HCT116 (cell line): Measurements from ENCODE around the gene GABRQ. TPM values are rescaled to one million over a fixed set of nuclear protein-coding genes. Genes with fewer than 3 reads are reported as not detected.

Source experiments
- ATAC-seq: fragments of 200-7000 bp; cut with Tn5 transposase; 2 replicates; pipeline ENCODE4 v1.9.1; 2020; ENCODE audit warnings: mild to moderate bottlenecking, moderate library complexity
- BruUV-seq: library from RNA; stranded (reverse); fragments of 400-500 nt; replicated peaks from 2 replicates; lab custom pipeline; 2021; lab: Mats Ljungman, UMichigan
- CTCF ChIA-PET: fragments of 300-600 bp; sonication (Branson Sonifier 250); formaldehyde crosslinking; loops from one replicate; lab custom pipeline; 2021; ENCODE audit warnings: antibody characterized with exemption; lab: Charles Lee
- POLR2A ChIA-PET: fragments of 300-600, 350-600 bp; sonication (Branson Sonifier 250); formaldehyde crosslinking; loops from one replicate; lab custom pipeline; 2021; ENCODE audit warnings: antibody characterized with exemption; lab: Charles Lee
- RAD21 ChIA-PET, 2 experiments: fragments of 300-600 bp; sonication (Branson Sonifier 250); formaldehyde crosslinking; loops; one replicate each; lab custom pipeline; 2023; ENCODE audit warnings: low total read pairs in 2 of 2; ENCODE audit not compliant: uncharacterized antibody in 2 of 2, unreplicated experiment in 2 of 2, low non-redundant PET in 1 of 2; lab: Charles Lee
- DNase-seq: peaks from one replicate; pipeline ENCODE4 v3.0.0-alpha.2; 2010; ENCODE audit warnings: low read depth, low spot score
- H2AFZ ChIP-seq: fragments of 200-600 bp; shearing (Covaris generic), sonication (generic); 2 replicates; pipeline ENCODE4 v1.6.1; 2017; ENCODE audit warnings: low read depth, mixed run types, mixed read lengths, antibody characterized with exemption, low read length; ENCODE audit not compliant: poor library complexity, severe bottlenecking
- H3K27ac ChIP-seq: 2 replicates; pipeline ENCODE4 v1.5.1; 2012; ENCODE audit warnings: low read depth, low read length
- H3K27me3 ChIP-seq: fragments of 200-600 bp; sonication (generic); 2 replicates; pipeline ENCODE4 v1.6.1; 2016; ENCODE audit warnings: mixed run types, low read length, mixed read lengths; ENCODE audit not compliant: insufficient read depth
- H3K36me3 ChIP-seq, 2 experiments: fragments of 200-500 bp in 1 of 2; fragments of 200-600 bp in 1 of 2; sonication (Bioruptor generic) in 1 of 2; sonication (generic) in 1 of 2; 2 replicates each; pipeline versions ENCODE4 v1.5.1 to v1.6.1; 2014 to 2016; ENCODE audit warnings: low read length in 2 of 2, inconsistent platforms in 1 of 2, mixed read lengths in 1 of 2, mixed run types in 1 of 2; ENCODE audit not compliant: insufficient read depth in 2 of 2, control insufficient read depth in 1 of 2
- H3K4me1 ChIP-seq, 2 experiments: fragments of 200-600 bp in 1 of 2; sonication (generic) in 1 of 2; 2 replicates each; pipeline versions ENCODE4 v1.5.1 to v1.6.1; 2012 to 2017; ENCODE audit warnings: low read length in 2 of 2, inconsistent platforms in 1 of 2, mild to moderate bottlenecking in 1 of 2, mixed read lengths in 1 of 2, mixed run types in 1 of 2, moderate library complexity in 1 of 2; ENCODE audit not compliant: insufficient read depth in 2 of 2, control insufficient read depth in 1 of 2
- H3K4me2 ChIP-seq: fragments of 200-600 bp; sonication (generic); 2 replicates; pipeline ENCODE4 v1.6.1; 2017; ENCODE audit warnings: mixed run types, low read length, mixed read lengths
- H3K4me3 ChIP-seq, 2 experiments: fragments of 200-600 bp in 1 of 2; sonication (generic) in 1 of 2; replicated peaks in 1 of 2; 2 replicates each; pipeline ENCODE4 v1.5.1; 2011 to 2016; ENCODE audit warnings: low read length in 2 of 2, control low read depth in 1 of 2, low read depth in 1 of 2, mild to moderate bottlenecking in 1 of 2, mixed read lengths in 1 of 2, mixed run types in 1 of 2
- H3K79me2 ChIP-seq: fragments of 200-600 bp; sonication (generic); 2 replicates; pipeline ENCODE4 v1.6.1; 2017; ENCODE audit warnings: mild to moderate bottlenecking, mixed run types, low read length, moderate library complexity, mixed read lengths; ENCODE audit not compliant: insufficient read depth
- H3K9ac ChIP-seq: fragments of 200-600 bp; sonication (generic); 2 replicates; pipeline ENCODE4 v1.6.1; 2016; ENCODE audit warnings: low read length, mixed read lengths
- H3K9me2 ChIP-seq: fragments of 200-600 bp; sonication (generic), shearing (Covaris generic); 2 replicates; pipeline ENCODE4 v1.6.1; 2017; ENCODE audit warnings: mixed run types, mild to moderate bottlenecking, moderate library complexity; ENCODE audit not compliant: insufficient read depth
- H3K9me3 ChIP-seq, 2 experiments: fragments of 200-500 bp in 1 of 2; fragments of 200-600 bp in 1 of 2; sonication (Bioruptor generic) in 1 of 2; sonication (generic) in 1 of 2; 2 replicates each; pipeline ENCODE4 v1.6.1; 2014 to 2017; ENCODE audit warnings: low read length in 2 of 2, mixed read lengths in 2 of 2, inconsistent platforms in 1 of 2, low read depth in 1 of 2, mild to moderate bottlenecking in 1 of 2, mixed run types in 1 of 2, moderate library complexity in 1 of 2; ENCODE audit not compliant: control insufficient read depth in 1 of 2, insufficient read depth in 1 of 2
- H4K20me1 ChIP-seq: fragments of 200-600 bp; sonication (generic), shearing (Covaris generic); 2 replicates; pipeline ENCODE4 v1.6.1; 2017; ENCODE audit warnings: mixed run types, mild to moderate bottlenecking, moderate library complexity; ENCODE audit not compliant: insufficient read depth
- ATF3 ChIP-seq: IDR thresholded peaks from 2 replicates; pipeline ENCODE4 v1.6.1; 2012
- CBX3 ChIP-seq: IDR thresholded peaks from 2 replicates; pipeline ENCODE4 v1.6.1; 2012; ENCODE audit warnings: low read depth
- CEBPB ChIP-seq: IDR thresholded peaks from 2 replicates; pipeline ENCODE4 v1.6.1; 2012; ENCODE audit warnings: low read depth
- EGR1 ChIP-seq: IDR thresholded peaks from 2 replicates; pipeline ENCODE4 v1.6.1; 2012; ENCODE audit warnings: low read depth
- ELF1 ChIP-seq: IDR thresholded peaks from 2 replicates; pipeline ENCODE4 v1.6.1; 2012; ENCODE audit warnings: low read depth, borderline replicate concordance
- FOSL1 ChIP-seq: IDR thresholded peaks from 2 replicates; pipeline ENCODE4 v1.6.1; 2012; ENCODE audit warnings: low read depth
- JUND ChIP-seq: IDR thresholded peaks from 2 replicates; pipeline ENCODE4 v1.6.1; 2012
- POLR2AphosphoS5 ChIP-seq: IDR thresholded peaks from 2 replicates; pipeline ENCODE4 v1.6.1; 2011; ENCODE audit warnings: mild to moderate bottlenecking, low read depth, low read length, moderate library complexity
- SRF ChIP-seq: IDR thresholded peaks from 2 replicates; pipeline ENCODE4 v1.6.1; 2012; ENCODE audit warnings: low read depth
- TCF7L2 ChIP-seq: IDR thresholded peaks from 2 replicates; pipeline ENCODE4 v1.7.0; 2011; ENCODE audit warnings: borderline replicate concordance, inconsistent platforms; ENCODE audit not compliant: insufficient read depth, insufficient read length; ENCODE audit errors: extremely low read depth
- ZNF274 ChIP-seq: fragments of 200-500 bp; sonication (Bioruptor generic); IDR thresholded peaks from 2 replicates; pipeline ENCODE4 v1.6.1; 2014; ENCODE audit warnings: mild to moderate bottlenecking, low read depth, low read length, inconsistent platforms
- intact Hi-C: fragments of 100-400 bp; cut with micrococcal nuclease; formaldehyde crosslinking; loops from 2 replicates; pipeline ENCODE4 v1.10.0; 2022
- total RNA-seq: library from RNA; stranded (reverse); gene quantifications from one replicate; pipeline ENCODE4 v1.2.1, GENCODE V29; 2021; ENCODE audit not compliant: unreplicated experiment
- TF ChIP-seq, protein P1 (sequence below): IDR thresholded peaks from 2 replicates; pipeline ENCODE4 v1.6.1; 2012; ENCODE audit warnings: low read depth
- TF ChIP-seq, protein P2 (sequence below): IDR thresholded peaks from 2 replicates; pipeline ENCODE4 v1.6.1; 2011; ENCODE audit warnings: mild to moderate bottlenecking, low read length, moderate library complexity; ENCODE audit not compliant: insufficient replicate concordance; ENCODE audit errors: extremely low read depth

The GABRQ gene
- total RNA-seq, 1 experiment from 2014 or later, result 4.2 TPM

DNA sequence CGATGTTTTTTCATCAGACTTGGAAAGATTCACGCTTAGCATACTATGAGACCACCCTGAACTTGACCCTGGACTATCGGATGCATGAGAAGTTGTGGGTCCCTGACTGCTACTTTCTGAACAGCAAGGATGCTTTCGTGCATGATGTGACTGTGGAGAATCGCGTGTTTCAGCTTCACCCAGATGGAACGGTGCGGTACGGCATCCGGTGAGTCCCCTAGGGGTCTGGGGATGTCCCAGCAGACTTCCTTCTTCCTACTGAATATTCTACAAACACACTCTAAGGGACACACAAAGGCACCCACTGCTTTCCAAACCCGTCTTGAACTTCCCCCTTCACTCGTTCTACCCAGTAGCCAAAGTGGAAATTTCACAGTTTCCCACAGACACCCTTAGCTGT lies 9.3 kb downstream of the GABRQ start:
- H3K4me2 ChIP-seq, result no peak overlapping the region
- TF ChIP-seq ATF3, result no peak
- TF ChIP-seq, all 23 proteins: peak for 0
- no peaks in the 10 kb centered on the region for H3K9me3 ChIP-seq
- no peaks in the 10 kb centered on the region for H4K20me1 ChIP-seq
- ChIA-PET CTCF (no interaction called here), POLR2A (no interaction called here), RAD21 (no interaction called here)
- no peaks in the 10 kb centered on the region for H3K79me2 ChIP-seq
- no peak overlapping the region for H2AFZ ChIP-seq
- DNase-seq (no peak), ATAC-seq (no peak)
- H3K4me1 ChIP-seq, result no peaks in the 10 kb centered on the region
- no peak overlapping the region for H3K27ac ChIP-seq
- H3K9me2 ChIP-seq, result no peaks in the 10 kb centered on the region
- intact Hi-C loops, result no loop called here
- H3K9ac ChIP-seq, result no peak overlapping the region
- no peak overlapping the region for H3K4me3 ChIP-seq
- no peaks in the 10 kb centered on the region for H3K27me3 ChIP-seq
- no peaks in the 10 kb centered on the region for H3K36me3 ChIP-seq
- no TSS peak for BruUV-seq

DNA sequence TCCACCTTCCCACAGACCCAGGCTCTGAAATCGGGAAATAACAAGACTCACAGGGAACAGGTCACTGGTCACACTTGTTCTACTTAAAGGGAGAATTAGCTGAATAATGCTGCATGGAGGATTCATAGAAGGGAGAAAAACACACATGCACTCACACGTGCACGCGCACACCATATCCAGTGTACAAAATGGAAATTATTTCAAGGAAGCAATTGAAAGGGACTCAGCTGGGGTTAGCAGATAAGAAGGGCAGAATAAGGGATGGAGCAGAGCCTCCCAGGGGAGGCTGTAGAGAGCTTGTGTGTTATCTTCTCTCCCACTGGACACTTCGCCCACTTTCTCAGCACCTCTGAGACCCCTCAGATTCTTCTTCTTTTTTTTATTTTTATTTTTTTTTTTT lies 10.3 kb downstream of the GABRQ start:
- Histone ChIP-seq H3K4me3 (no peak overlapping the region), H3K36me3 (no peaks in the 10 kb centered on the region), H3K27me3 (no peaks in the 10 kb centered on the region), H3K27ac (no peak overlapping the region), H3K9me3 (no peaks in the 10 kb centered on the region), H3K4me2 (no peak overlapping the region), H2AFZ (no peak overlapping the region), H3K9ac (no peak overlapping the region), H3K9me2 (no peaks in the 10 kb centered on the region), H3K4me1 (no peaks in the 10 kb centered on the region), H3K79me2 (no peaks in the 10 kb centered on the region), H4K20me1 (no peaks in the 10 kb centered on the region)
- TF ChIP-seq POLR2AphosphoS5 (no peak), EGR1 (no peak), TCF7L2 (no peak), FOSL1 (no peak), JUND (no peak), CEBPB (no peak), ZNF274 (no peak), CBX3 (no peak), SRF (no peak), ELF1 (no peak)
- TF ChIP-seq, protein P1, sequence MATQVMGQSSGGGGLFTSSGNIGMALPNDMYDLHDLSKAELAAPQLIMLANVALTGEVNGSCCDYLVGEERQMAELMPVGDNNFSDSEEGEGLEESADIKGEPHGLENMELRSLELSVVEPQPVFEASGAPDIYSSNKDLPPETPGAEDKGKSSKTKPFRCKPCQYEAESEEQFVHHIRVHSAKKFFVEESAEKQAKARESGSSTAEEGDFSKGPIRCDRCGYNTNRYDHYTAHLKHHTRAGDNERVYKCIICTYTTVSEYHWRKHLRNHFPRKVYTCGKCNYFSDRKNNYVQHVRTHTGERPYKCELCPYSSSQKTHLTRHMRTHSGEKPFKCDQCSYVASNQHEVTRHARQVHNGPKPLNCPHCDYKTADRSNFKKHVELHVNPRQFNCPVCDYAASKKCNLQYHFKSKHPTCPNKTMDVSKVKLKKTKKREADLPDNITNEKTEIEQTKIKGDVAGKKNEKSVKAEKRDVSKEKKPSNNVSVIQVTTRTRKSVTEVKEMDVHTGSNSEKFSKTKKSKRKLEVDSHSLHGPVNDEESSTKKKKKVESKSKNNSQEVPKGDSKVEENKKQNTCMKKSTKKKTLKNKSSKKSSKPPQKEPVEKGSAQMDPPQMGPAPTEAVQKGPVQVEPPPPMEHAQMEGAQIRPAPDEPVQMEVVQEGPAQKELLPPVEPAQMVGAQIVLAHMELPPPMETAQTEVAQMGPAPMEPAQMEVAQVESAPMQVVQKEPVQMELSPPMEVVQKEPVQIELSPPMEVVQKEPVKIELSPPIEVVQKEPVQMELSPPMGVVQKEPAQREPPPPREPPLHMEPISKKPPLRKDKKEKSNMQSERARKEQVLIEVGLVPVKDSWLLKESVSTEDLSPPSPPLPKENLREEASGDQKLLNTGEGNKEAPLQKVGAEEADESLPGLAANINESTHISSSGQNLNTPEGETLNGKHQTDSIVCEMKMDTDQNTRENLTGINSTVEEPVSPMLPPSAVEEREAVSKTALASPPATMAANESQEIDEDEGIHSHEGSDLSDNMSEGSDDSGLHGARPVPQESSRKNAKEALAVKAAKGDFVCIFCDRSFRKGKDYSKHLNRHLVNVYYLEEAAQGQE, result no peak
- TF ChIP-seq, protein P2, sequence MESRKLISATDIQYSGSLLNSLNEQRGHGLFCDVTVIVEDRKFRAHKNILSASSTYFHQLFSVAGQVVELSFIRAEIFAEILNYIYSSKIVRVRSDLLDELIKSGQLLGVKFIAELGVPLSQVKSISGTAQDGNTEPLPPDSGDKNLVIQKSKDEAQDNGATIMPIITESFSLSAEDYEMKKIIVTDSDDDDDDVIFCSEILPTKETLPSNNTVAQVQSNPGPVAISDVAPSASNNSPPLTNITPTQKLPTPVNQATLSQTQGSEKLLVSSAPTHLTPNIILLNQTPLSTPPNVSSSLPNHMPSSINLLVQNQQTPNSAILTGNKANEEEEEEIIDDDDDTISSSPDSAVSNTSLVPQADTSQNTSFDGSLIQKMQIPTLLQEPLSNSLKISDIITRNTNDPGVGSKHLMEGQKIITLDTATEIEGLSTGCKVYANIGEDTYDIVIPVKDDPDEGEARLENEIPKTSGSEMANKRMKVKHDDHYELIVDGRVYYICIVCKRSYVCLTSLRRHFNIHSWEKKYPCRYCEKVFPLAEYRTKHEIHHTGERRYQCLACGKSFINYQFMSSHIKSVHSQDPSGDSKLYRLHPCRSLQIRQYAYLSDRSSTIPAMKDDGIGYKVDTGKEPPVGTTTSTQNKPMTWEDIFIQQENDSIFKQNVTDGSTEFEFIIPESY, result no peak
- CTCF ChIA-PET, result no interaction called here
- DNase-seq, result no peak
- POLR2A ChIA-PET, result no interaction called here
- ATAC-seq, result no peak
- no TSS peak for BruUV-seq
- RAD21 ChIA-PET, result no interaction called here
- intact Hi-C loops, result no loop called here
